Cardiac ventricle fibroblast (primary cell): Measurements from ENCODE around the gene VAMP4. TPM values are rescaled to one million over a fixed set of nuclear protein-coding genes. Genes with fewer than 3 reads are reported as not detected.

Experiments used
- total RNA-seq: library from RNA; depleted of rRNA; stranded (reverse); fragments of >200 nt; gene quantifications from 2 replicates; pipeline ENCODE4 v1.2.3, GENCODE V29; 2015

Gene VAMP4
- total RNA-seq, result 4.6 and 8.3 TPM in 2 replicates

GRCh38 chr1:171741872-171742576 lies at the start of gene VAMP4:
VAMP4 (minus strand) TSS chr1:171742065; CDS start chr1:171738414, 3,651 bp downstream.

GRCh38 chr1:171781176-171781875 lies 39.5 kb upstream of the VAMP4 start, which contains the start of gene METTL13:
METTL13 (plus strand) TSS chr1:171781660; CDS start chr1:171781968, 308 bp downstream.

GRCh38 chr1:171652234-171652822 lies 89.5 kb downstream of the VAMP4 start, which contains the start of gene MYOC:
MYOC (minus strand) TSS chr1:171652688; CDS start chr1:171652611, 77 bp downstream.

Other genes with a start within 250 kb of the VAMP4 start
- not detected in 2 replicates for gene MYOCOS, start 119.8 kb downstream of the VAMP4 start, total RNA-seq
- gene MYOC, start 89.4 kb downstream of the VAMP4 start, total RNA-seq, result 0.10 TPM in 1 of 2 replicates, not detected in the other
- 19.0 and 20.7 TPM in 2 replicates for gene METTL13, start 39.6 kb upstream of the VAMP4 start, total RNA-seq
- gene DNM3, start 99.4 kb upstream of the VAMP4 start, total RNA-seq, result 0.05 and 0.44 TPM in 2 replicates